Posterior vena cava (tissue), 2 donors: ENCODE results near the gene PDE10A. TPM values are rescaled to one million over a fixed set of nuclear protein-coding genes. Genes with fewer than 3 reads are reported as not detected.

Source experiments
- DNase-seq: peaks from one replicate; pipeline ENCODE4 v3.0.0-alpha.2; 2020; ENCODE audit warnings: low spot score
- intact Hi-C, 2 donors: fragments of 100-400 bp; cut with DNase I; formaldehyde crosslinking; loops; one replicate each; pipeline versions ENCODE4 v1.14.1 to v1.14.2; 2022 to 2023
- total RNA-seq, 2 donors: library from RNA; stranded (reverse); fragmentation: NEBNext Ultra II Directional; extraction: Animal tissue kit (Norgen Biotek cat#: 25700); gene quantifications; one replicate each; pipeline ENCODE4 v1.2.1, GENCODE V29; 2021
- donor health status: DM: yes; HTN: yes; CAD: no.
- donor health status: DM: yes; HTN: yes; CAD: no.

PDE10A gene
- total RNA-seq, 2 donors from 2014 or later, result 10.7 to 13.0 TPM

- intact Hi-C loops, result no loop called here
- DNase-seq, result no peak
These were observed 2.8 kb downstream of the PDE10A start for GRCh38 chr6:165659945-165660856.

GRCh38 chr6:165658395-165659058, 4.5 kb downstream of the PDE10A start:
- intact Hi-C loops, result no loop called here
- DNase-seq, result no peak

- intact Hi-C loops, result no loop called here
- no peak for DNase-seq
These were observed 5.7 kb downstream of the PDE10A start for GRCh38 chr6:165657325-165657680.

GRCh38 chr6:165656581-165657324, 6.3 kb downstream of the PDE10A start:
- DNase-seq, result no peak
- intact Hi-C loops, result no loop called here

GRCh38 chr6:165655191-165655590, 7.8 kb downstream of the PDE10A start:
- no peak for DNase-seq
- intact Hi-C loops, result no loop called here

- intact Hi-C loops, result no loop called here
- no peak for DNase-seq
These were observed 8.9 kb downstream of the PDE10A start for GRCh38 chr6:165654144-165654543.

- DNase-seq, result no peak
- intact Hi-C loops, result no loop called here
These were observed 9.4 kb downstream of the PDE10A start for GRCh38 chr6:165653607-165654006.

GRCh38 chr6:165653196-165653595, 9.8 kb downstream of the PDE10A start:
- no peak for DNase-seq
- intact Hi-C loops, result no loop called here

- DNase-seq, result no peak
- intact Hi-C loops, result no loop called here
These were observed 10.3 kb downstream of the PDE10A start for GRCh38 chr6:165652766-165653165.

- DNase-seq, result no peak
These were observed 13.6 kb downstream of the PDE10A start for GRCh38 chr6:165649166-165650137.

GRCh38 chr6:165647041-165647440, 16.0 kb downstream of the PDE10A start:
- intact Hi-C loops, result no loop called here
- DNase-seq, result no peak

More at GRCh38 chr6:165649166-165650137, 13.6 kb downstream of the PDE10A start:
- intact Hi-C loops, result no loop called here

- intact Hi-C loops, result no loop called here
- no peak for DNase-seq
These were observed 17.1 kb downstream of the PDE10A start for GRCh38 chr6:165645919-165646318.

GRCh38 chr6:165644586-165645266, 18.3 kb downstream of the PDE10A start:
- intact Hi-C loops, result no loop called here

GRCh38 chr6:165643015-165643414, 20.0 kb downstream of the PDE10A start:
- DNase-seq, result no peak
- intact Hi-C loops, result no loop called here

More at GRCh38 chr6:165644586-165645266, 18.3 kb downstream of the PDE10A start:
- no peak for DNase-seq

GRCh38 chr6:165641672-165642156, 21.3 kb downstream of the PDE10A start:
- DNase-seq, result no peak
- intact Hi-C loops, result no loop called here

- DNase-seq, result no peak
- intact Hi-C loops, result no loop called here
These were observed 22.2 kb downstream of the PDE10A start for GRCh38 chr6:165640806-165641205.

GRCh38 chr6:165638530-165638929, 24.5 kb downstream of the PDE10A start:
- intact Hi-C loops, result no loop called here
- no peak for DNase-seq

- DNase-seq, result no peak
- intact Hi-C loops, result no loop called here
These were observed 25.5 kb downstream of the PDE10A start for GRCh38 chr6:165637586-165637985.
